Thyroid gland (tissue), 4 donors: Measurements from ENCODE around the gene ZFAND4.

Source experiments
- CTCF ChIP-seq, 6 experiments: fragments of 200-600 bp in 3 of 6; fragments of 450-650 bp in 3 of 6; sonication (generic) in 3 of 6; IDR thresholded peaks; one replicate each; pipeline ENCODE4 v1.5.1; 2016 to 2019; ENCODE audit warnings: antibody characterized with exemption in 6 of 6, mild to moderate bottlenecking in 2 of 6, inconsistent platforms in 1 of 6, moderate library complexity in 1 of 6
- POLR2A ChIP-seq, 2 donors: fragments of 450-650 bp; IDR thresholded peaks; one replicate each; pipeline ENCODE4 v1.6.1; 2017; ENCODE audit warnings: antibody characterized with exemption in 2 of 2, mild to moderate bottlenecking in 2 of 2, moderate library complexity in 1 of 2

- TF ChIP-seq CTCF (IDR thresholded peaks at IDR 0.05) = no peak
- no peak for TF ChIP-seq POLR2A (IDR thresholded peaks at IDR 0.05)
These were observed 31.6 kb downstream of the ZFAND4 start for GRCh38 chr10:45640941-45641340.
